OCI-LY3 (cell line): ENCODE measurements around the gene DCAF17.

ENCODE experiments used
- CTCF ChIP-seq: fragments of 200-600, 300-600 bp; sonication (generic); IDR thresholded peaks from 2 replicates; pipeline ENCODE4 v1.5.1; 2014; ENCODE audit warnings: antibody characterized with exemption, low read length, low read depth
- EZH2phosphoT487 ChIP-seq: fragments of 200-600 bp; shearing (Covaris generic); IDR thresholded peaks from 2 replicates; pipeline ENCODE4 v1.6.1; 2018; ENCODE audit warnings: antibody characterized with exemption, mixed run types, low read depth

GRCh38 chr2:171521361-171522051, 87.5 kb downstream of the DCAF17 start:
- TF ChIP-seq CTCF = no peak
- no peak for TF ChIP-seq EZH2phosphoT487
